H1 (cell line): ENCODE measurements around the gene P2RY13. TPM values are rescaled to one million over a fixed set of nuclear protein-coding genes. Genes with fewer than 3 reads are reported as not detected.

ENCODE experiments used
- CTCF ChIA-PET: fragments of 300-600 bp; sonication (Branson Sonifier 250); formaldehyde crosslinking; loops from one replicate; lab custom pipeline; 2021; ENCODE audit not compliant: partially characterized antibody; lab: Charles Lee
- POLR2A ChIA-PET: fragments of 300-600 bp; sonication (Branson Sonifier 250); formaldehyde crosslinking; loops from one replicate; lab custom pipeline; 2021; ENCODE audit warnings: inconsistent platforms; ENCODE audit not compliant: partially characterized antibody; lab: Charles Lee
- DNase-seq, 2 experiments: peaks; one replicate each; pipeline versions ENCODE4 v3.0.0 to v3.0.0-alpha.2; 2010 to 2022; ENCODE audit warnings: low spot score in 2 of 2, low read depth in 1 of 2, mixed read lengths in 1 of 2
- FAIRE-seq: peaks from 2 replicates; lab custom pipeline; 2011; peaks lifted over from hg19 to GRCh38; lab: Jason Lieb, UNC
- H2AFZ ChIP-seq: 2 replicates; pipeline ENCODE4 v1.8.1; 2012; ENCODE audit warnings: low read length, inconsistent platforms
- H2AK5ac ChIP-seq: 2 replicates; pipeline ENCODE4 v1.6.1; 2013; ENCODE audit warnings: low read depth, low read length
- H2BK120ac ChIP-seq: replicated peaks from 2 replicates; pipeline ENCODE3; 2013; ENCODE audit warnings: low read depth, low read length, inconsistent platforms
- H2BK12ac ChIP-seq: 2 replicates; pipeline ENCODE4 v1.6.1; 2013; ENCODE audit warnings: low read depth, low read length
- H2BK15ac ChIP-seq: 2 replicates; pipeline ENCODE4 v1.6.1; 2013; ENCODE audit warnings: low read length
- H2BK20ac ChIP-seq: 2 replicates; pipeline ENCODE4 v1.6.1; 2013; ENCODE audit warnings: low read length
- H2BK5ac ChIP-seq: 2 replicates; pipeline ENCODE4 v1.6.1; 2013; ENCODE audit warnings: low read depth, low read length
- H3K14ac ChIP-seq: 2 replicates; pipeline ENCODE4 v1.6.1; 2013; ENCODE audit warnings: inconsistent platforms; ENCODE audit not compliant: insufficient read length
- H3K18ac ChIP-seq: 2 replicates; pipeline ENCODE4 v1.6.1; 2013; ENCODE audit warnings: low read length; ENCODE audit errors: extremely low read depth
- H3K23ac ChIP-seq: 2 replicates; pipeline ENCODE4 v1.6.1; 2013; ENCODE audit warnings: inconsistent platforms; ENCODE audit not compliant: insufficient read length
- H3K23me2 ChIP-seq: 2 replicates; pipeline ENCODE4 v1.6.1; 2013; ENCODE audit warnings: low read depth, low read length
- H3K27ac ChIP-seq: 2 replicates; pipeline ENCODE4 v1.6.1; 2011; ENCODE audit warnings: low read depth, low read length, inconsistent platforms
- H3K27me3 ChIP-seq, 4 experiments: replicated peaks in 1 of 4; 1 replicate in 1 of 4; 2 replicates in 3 of 4; pipeline versions ENCODE4 v1.6.1 to v1.8.1; 2011 to 2013; ENCODE audit warnings: low read length in 3 of 4, mild to moderate bottlenecking in 3 of 4, inconsistent platforms in 2 of 4, mixed read lengths in 2 of 4, moderate library complexity in 1 of 4; ENCODE audit not compliant: control insufficient read depth in 3 of 4, insufficient read depth in 3 of 4; ENCODE audit errors: extremely low read depth in 1 of 4
- H3K36me3 ChIP-seq, 4 experiments: 2 replicates each; pipeline versions ENCODE4 v1.6.1 to v1.8.1; 2011 to 2013; ENCODE audit warnings: mild to moderate bottlenecking in 4 of 4, low read length in 3 of 4, moderate library complexity in 2 of 4, control low read depth in 1 of 4, inconsistent platforms in 1 of 4; ENCODE audit not compliant: insufficient read depth in 4 of 4, control insufficient read depth in 2 of 4
- H3K4ac ChIP-seq: replicated peaks from 2 replicates; pipeline ENCODE3; 2013; ENCODE audit warnings: low read length, low read depth, mixed read lengths, inconsistent platforms; ENCODE audit not compliant: insufficient read length
- H3K4me1 ChIP-seq, 4 experiments: replicated peaks in 1 of 4; 1 replicate in 1 of 4; 2 replicates in 3 of 4; pipeline versions ENCODE4 v1.6.1 to v1.8.1; 2011 to 2013; ENCODE audit warnings: low read length in 3 of 4, inconsistent platforms in 2 of 4, mixed read lengths in 1 of 4; ENCODE audit not compliant: insufficient read depth in 4 of 4, control insufficient read depth in 3 of 4
- H3K4me2 ChIP-seq, 2 experiments: 2 replicates each; pipeline versions ENCODE4 v1.6.1 to v1.8.1; 2011 to 2013; ENCODE audit warnings: low read depth in 2 of 2, low read length in 2 of 2, control low read depth in 1 of 2, inconsistent platforms in 1 of 2, mild to moderate bottlenecking in 1 of 2; ENCODE audit not compliant: insufficient read depth in 1 of 2
- H3K4me3 ChIP-seq, 4 experiments: fragments of 200-600, 300-600 bp in 1 of 4; sonication (generic), shearing (Covaris generic), sonication (Bioruptor Twin) in 1 of 4; 2 replicates each; pipeline versions ENCODE4 v1.5.1 to v1.8.1; 2011 to 2016; ENCODE audit warnings: low read length in 4 of 4, low read depth in 3 of 4, control low read depth in 2 of 4, inconsistent platforms in 2 of 4, mild to moderate bottlenecking in 2 of 4, mixed read lengths in 1 of 4, moderate library complexity in 1 of 4; ENCODE audit not compliant: insufficient read depth in 2 of 4; ENCODE audit errors: extremely low read depth in 1 of 4
- H3K56ac ChIP-seq: replicated peaks from 2 replicates; pipeline ENCODE3; 2013; ENCODE audit warnings: low read depth, mild to moderate bottlenecking, mixed read lengths, low read length, inconsistent platforms; ENCODE audit not compliant: insufficient read length
- H3K79me1 ChIP-seq: 2 replicates; pipeline ENCODE4 v1.6.1; 2013; ENCODE audit warnings: low read depth, low read length, control low read depth
- H3K79me2 ChIP-seq, 2 experiments: 2 replicates each; pipeline versions ENCODE4 v1.6.1 to v1.8.1; 2012 to 2013; ENCODE audit warnings: low read length in 2 of 2, mild to moderate bottlenecking in 2 of 2, inconsistent platforms in 1 of 2; ENCODE audit not compliant: insufficient read depth in 2 of 2, control insufficient read depth in 1 of 2
- H3K9ac ChIP-seq, 4 experiments: replicated peaks in 1 of 4; 1 replicate in 1 of 4; 2 replicates in 3 of 4; pipeline versions ENCODE4 v1.6.1 to v1.8.1; 2011 to 2013; ENCODE audit warnings: low read depth in 3 of 4, low read length in 3 of 4, control low read depth in 2 of 4, mild to moderate bottlenecking in 2 of 4, moderate library complexity in 2 of 4, inconsistent platforms in 1 of 4; ENCODE audit errors: extremely low read depth in 1 of 4
- H3K9me3 ChIP-seq, 2 experiments: 2 replicates each; pipeline versions ENCODE4 v1.6.1 to v1.8.1; 2012 to 2013; ENCODE audit warnings: mild to moderate bottlenecking in 2 of 2, moderate library complexity in 2 of 2, control low read depth in 1 of 2, inconsistent platforms in 1 of 2, low read depth in 1 of 2, low read length in 1 of 2, mixed read lengths in 1 of 2; ENCODE audit not compliant: insufficient read depth in 2 of 2
- H4K20me1 ChIP-seq, 2 experiments: replicated peaks in 1 of 2; 2 replicates each; pipeline versions ENCODE3 to v1.8.1; 2011 to 2013; ENCODE audit warnings: inconsistent platforms in 2 of 2, low read length in 2 of 2, mild to moderate bottlenecking in 1 of 2; ENCODE audit not compliant: insufficient read depth in 2 of 2, control insufficient read depth in 1 of 2
- H4K5ac ChIP-seq: 2 replicates; pipeline ENCODE4 v1.6.1; 2013; ENCODE audit warnings: low read length, low read depth, mixed read lengths, inconsistent platforms; ENCODE audit not compliant: insufficient read length
- H4K8ac ChIP-seq: 2 replicates; pipeline ENCODE4 v1.8.0; 2013; ENCODE audit warnings: mild to moderate bottlenecking, moderate library complexity, low read length, inconsistent platforms; ENCODE audit not compliant: insufficient read depth; ENCODE audit errors: extremely low read depth
- H4K91ac ChIP-seq: replicated peaks from 2 replicates; pipeline ENCODE3; 2013; ENCODE audit warnings: low read length, mixed read lengths, inconsistent platforms; ENCODE audit not compliant: insufficient read length
- CHD2 ChIP-seq: IDR thresholded peaks from 2 replicates; pipeline ENCODE4 v1.6.1; 2012; ENCODE audit warnings: low read length, improper control_type of control experiment
- HDAC6 ChIP-seq: IDR thresholded peaks from one replicate; pipeline ENCODE4 v1.7.1; 2012; ENCODE audit warnings: low read depth, mild to moderate bottlenecking, inconsistent platforms, low read length, moderate library complexity
- KDM1A ChIP-seq: fragments of 200-600, 300-600 bp; sonication (generic); IDR thresholded peaks from 2 replicates; pipeline ENCODE4 v1.7.1; 2016; ENCODE audit warnings: mild to moderate bottlenecking, low read length, borderline replicate concordance
- KDM5A ChIP-seq: fragments of 200-600 bp; IDR thresholded peaks from 2 replicates; pipeline ENCODE4 v1.7.1; 2012; ENCODE audit warnings: mild to moderate bottlenecking, low read length, inconsistent platforms, mixed read lengths
- PHF8 ChIP-seq: fragments of 200-600 bp; sonication (generic); conservative IDR thresholded peaks from 2 replicates; pipeline ENCODE4 v1.7.1; 2012; ENCODE audit warnings: low read depth, mild to moderate bottlenecking, inconsistent platforms, low read length, moderate library complexity
- POU5F1 ChIP-seq: IDR thresholded peaks from 2 replicates; pipeline ENCODE4 v1.6.1; 2011; ENCODE audit warnings: low read depth, mild to moderate bottlenecking, low read length, moderate library complexity
- WGBS, 2 experiments: shearing (Covaris generic) in 1 of 2; methylation state at CpG; one replicate each; pipeline versions ENCODE4 v1.1.6 to v1.1.7; 2013 to 2015; ENCODE audit warnings: low lambda C conversion rate in 2 of 2, mixed read lengths in 2 of 2, inconsistent platforms in 1 of 2, low coverage in 1 of 2, missing lambda C conversion rate in 1 of 2; ENCODE audit not compliant: insufficient replicate concordance in 2 of 2, insufficient coverage in 1 of 2, insufficient read length in 1 of 2; ENCODE audit errors: extremely low coverage in 1 of 2, missing lambda C conversion rate in 1 of 2; 5-methylcytosine and 5-hydroxymethylcytosine counted together
- polyA plus RNA-seq, 7 experiments: library from polyadenylated mRNA; depleted of rRNA in 3 of 7; stranded (reverse) in 5 of 7; unstranded in 2 of 7; fragments of >200 nt in 5 of 7; fragments of 200-250 nt in 2 of 7; gene quantifications; 1 replicate in 5 of 7; 2 replicates in 1 of 7; 4 replicates in 1 of 7; pipeline versions ENCODE4 v1.2.1 to v1.2.3, GENCODE V29; 2011 to 2013; ENCODE audit warnings: missing spikeins in 2 of 7, mixed read lengths in 2 of 7
- total RNA-seq: library from RNA; stranded (reverse); fragmentation: NEBNext Ultra II Directional; extraction: Animal tissue kit (Norgen Biotek cat#: 25700); gene quantifications from 2 replicates; pipeline ENCODE4 v1.2.1, GENCODE V29; 2021
- TF ChIP-seq, protein P1 (sequence below): IDR thresholded peaks from 2 replicates; pipeline ENCODE4 v1.6.1; 2012; ENCODE audit warnings: inconsistent platforms

P2RY13 gene
- total and polyA plus RNA-seq, 2 of the 8 experiments (the other 6 are each of a cell fraction or from before 2014, with no cell fraction given) = not detected

DNA sequence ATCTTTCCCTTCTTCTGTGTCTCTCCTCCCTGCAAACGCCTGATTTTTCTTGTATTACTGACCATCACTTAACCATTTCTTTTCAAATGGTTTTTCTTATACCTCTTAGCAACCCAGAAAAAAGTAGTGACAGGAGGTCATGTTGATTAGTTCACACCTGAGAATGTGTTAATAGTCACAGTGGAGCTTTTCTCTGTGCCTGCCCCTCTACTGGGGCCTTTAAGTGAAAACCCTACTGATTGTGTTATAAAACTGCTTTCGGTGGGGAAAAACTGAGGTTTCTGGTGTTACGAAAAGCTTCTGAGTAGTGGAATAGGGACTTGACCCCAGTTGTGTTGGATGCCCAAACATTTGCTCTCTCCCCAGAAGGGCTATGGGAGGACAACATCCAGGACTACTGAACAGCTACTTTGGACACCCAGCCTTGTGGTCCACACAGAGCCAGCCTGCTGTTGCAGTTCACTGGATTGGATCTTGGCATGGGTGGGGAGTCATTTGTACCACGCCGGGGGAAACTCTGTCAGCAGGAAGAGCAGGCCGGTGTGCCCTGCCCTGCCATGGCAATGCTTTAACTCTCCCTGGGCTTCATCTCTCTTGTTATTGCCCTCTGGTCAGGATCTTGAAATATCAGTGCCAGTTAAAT, 23.1 kb downstream of the P2RY13 start:
- TF ChIP-seq, protein P1, sequence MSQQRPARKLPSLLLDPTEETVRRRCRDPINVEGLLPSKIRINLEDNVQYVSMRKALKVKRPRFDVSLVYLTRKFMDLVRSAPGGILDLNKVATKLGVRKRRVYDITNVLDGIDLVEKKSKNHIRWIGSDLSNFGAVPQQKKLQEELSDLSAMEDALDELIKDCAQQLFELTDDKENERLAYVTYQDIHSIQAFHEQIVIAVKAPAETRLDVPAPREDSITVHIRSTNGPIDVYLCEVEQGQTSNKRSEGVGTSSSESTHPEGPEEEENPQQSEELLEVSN = no peak
- TF ChIP-seq CHD2 (no peak), KDM5A (no peak), HDAC6 (no peak), POU5F1 (no peak), KDM1A (no peak), PHF8 (no peak)
- H3K9me3 ChIP-seq = no peaks in the 10 kb centered on the region
- H3K56ac ChIP-seq = no peak overlapping the region
- H2BK5ac ChIP-seq = no peak overlapping the region
- H3K14ac ChIP-seq = no peak overlapping the region
- H3K23ac ChIP-seq = no peak overlapping the region
- H4K20me1 ChIP-seq = peaks cover 0 to 2% of the 10 kb centered on the region in 2 experiments
- H4K5ac ChIP-seq = no peak overlapping the region
- H3K23me2 ChIP-seq = no peaks in the 10 kb centered on the region
- ChIA-PET POLR2A (no interaction called here), CTCF (interaction anchor here (0.7 to 2.6 kb wide), 11 partner anchors 10 to 195 kb away, joined by 3 to 7 read pairs (median 3); partner anchors contain the start of gene GPR87)
- no peaks in the 10 kb centered on the region for H3K79me1 ChIP-seq
- no peaks in the 10 kb centered on the region for H3K36me3 ChIP-seq
- WGBS, 2 experiments = 88% methylated on average over 6 of the region's 6 CpGs; no CpG with 5 or more reads in 1 of the 2 experiments
- H3K79me2 ChIP-seq = no peaks in the 10 kb centered on the region
- H3K4ac ChIP-seq = no peak overlapping the region
- peaks cover 7 to 28% (median 16%) of the 10 kb centered on the region in 4 experiments for H3K4me1 ChIP-seq
- H2BK15ac ChIP-seq = no peak overlapping the region
- H2AFZ ChIP-seq = no peak overlapping the region
- no peak for FAIRE-seq
- 0 out of 7 replicates have a peak, but pooled peaks cover 0 to 3% (median 0%) of the 10 kb centered on the region in 4 experiments for H3K27me3 ChIP-seq
- H2BK12ac ChIP-seq = peak overlapping the region; percentile 27; the same call in 1 of the 2 replicates
- H4K91ac ChIP-seq = no peak overlapping the region
- no peak overlapping the region for H2BK120ac ChIP-seq
- no peak overlapping the region for H3K9ac ChIP-seq
- H4K8ac ChIP-seq = peak overlapping the region; percentile 64; the same call in 1 of the 2 replicates
- no peak for DNase-seq
- H2AK5ac ChIP-seq = no peak overlapping the region
- no peak overlapping the region for H3K18ac ChIP-seq
- H2BK20ac ChIP-seq = peak overlapping the region; percentile 24; the same call in 1 of the 2 replicates
- H3K4me2 ChIP-seq = no peak overlapping the region
- H3K27ac ChIP-seq = no peak overlapping the region
- H3K4me3 ChIP-seq = no peak overlapping the region
